GM12892 (cell line): ENCODE data around the gene ESRRB.

Experiments used
- POLR2A ChIP-seq: IDR thresholded peaks from 2 replicates; pipeline ENCODE4 v1.6.1; 2011; ENCODE audit warnings: low read depth, low read length, control low read depth
- POLR2AphosphoS5 ChIP-seq: IDR thresholded peaks from 2 replicates; pipeline ENCODE4 v1.6.1; 2011; ENCODE audit warnings: low read depth, low read length, control low read depth
- TAF1 ChIP-seq: IDR thresholded peaks from 2 replicates; pipeline ENCODE4 v1.6.1; 2011; ENCODE audit warnings: low read depth, mild to moderate bottlenecking, control low read depth, low read length, borderline replicate concordance

- no peak for TF ChIP-seq POLR2A
- TF ChIP-seq TAF1, result no peak
- no peak for TF ChIP-seq POLR2AphosphoS5
Observed at GRCh38 chr14:76346391-76347160, 29.4 kb upstream of the ESRRB start.
